H54 (cell line): ENCODE results near the gene XIST.
"Not testable (repeated sequence)": the region's sequence is repeated elsewhere in the genome, so short reads cannot be mapped to it uniquely, and the experiment has no call there.

Source experiments
- DNase-seq: peaks from one replicate; pipeline ENCODE4 v3.0.0; 2011; ENCODE audit warnings: low spot score, mixed read lengths; ENCODE audit not compliant: insufficient read length
- FAIRE-seq: peaks from 3 replicates; lab custom pipeline; 2011; peaks lifted over from hg19 to GRCh38; lab: Jason Lieb, UNC
- POLR2A ChIP-seq: IDR thresholded peaks from 2 replicates; pipeline ENCODE4 v1.6.1; 2011; ENCODE audit warnings: low read depth, mild to moderate bottlenecking, low read length

XIST gene

GRCh38 chrX:73852467-73852866 lies at the start of gene XIST:
XIST (minus strand) TSS chrX:73852714.
- no peak for TF ChIP-seq POLR2A
- FAIRE-seq (no peak), DNase-seq (no peak)

- FAIRE-seq, DNase-seq: not testable (repeated sequence)
Measured at GRCh38 chrX:73898315-73898714, 45.8 kb upstream of the XIST start.

GRCh38 chrX:73892515-73893090 lies 40.1 kb upstream of the XIST start:
- not testable (repeated sequence) for DNase-seq, FAIRE-seq

- DNase-seq, FAIRE-seq: not testable (repeated sequence)
Measured at GRCh38 chrX:73882260-73882659, 29.7 kb upstream of the XIST start.

GRCh38 chrX:73877687-73878086 lies 25.2 kb upstream of the XIST start:
- FAIRE-seq (peak; percentile 11), DNase-seq (no peak)
- TF ChIP-seq POLR2A: no peak

- no peak for FAIRE-seq
- TF ChIP-seq POLR2A: no peak
- no peak for DNase-seq
Measured at GRCh38 chrX:73876911-73877310, 24.4 kb upstream of the XIST start.

- no peak for TF ChIP-seq POLR2A
- FAIRE-seq: no peak
- DNase-seq: no peak
Measured at GRCh38 chrX:73868916-73869315, 16.4 kb upstream of the XIST start.

GRCh38 chrX:73867144-73867543 lies 14.6 kb upstream of the XIST start:
- FAIRE-seq (no peak), DNase-seq (no peak)
- TF ChIP-seq POLR2A: no peak

- no peak for FAIRE-seq
- TF ChIP-seq POLR2A: no peak
- DNase-seq: no peak
Measured at GRCh38 chrX:73863852-73864251, 11.3 kb upstream of the XIST start.

GRCh38 chrX:73863268-73863667 lies 10.8 kb upstream of the XIST start:
- DNase-seq (no peak), FAIRE-seq (no peak)
- TF ChIP-seq POLR2A: no peak

GRCh38 chrX:73859622-73860021 lies 7.1 kb upstream of the XIST start:
- TF ChIP-seq POLR2A: no peak
- no peak for FAIRE-seq

GRCh38 chrX:73855546-73855945 lies 3.0 kb upstream of the XIST start:
- FAIRE-seq: peak; percentile 88
- DNase-seq: peak; percentile 16
- no peak for TF ChIP-seq POLR2A

More at GRCh38 chrX:73859622-73860021, 7.1 kb upstream of the XIST start:
- no peak for DNase-seq

GRCh38 chrX:73852022-73852421 lies 492 bp downstream of the XIST start:
- no peak for DNase-seq
- no peak for FAIRE-seq
- no peak for TF ChIP-seq POLR2A

GRCh38 chrX:73851014-73852009 lies 1.2 kb downstream of the XIST start:
- DNase-seq: no peak
- TF ChIP-seq POLR2A: no peak
- FAIRE-seq: no peak
